Osteocyte (in vitro differentiated cells): Measurements from ENCODE around the gene MAP4K2. TPM values are rescaled to one million over a fixed set of nuclear protein-coding genes. Genes with fewer than 3 reads are reported as not detected.

Source experiments
- DNase-seq: peaks from one replicate; pipeline ENCODE4 v3.0.0; 2021; ENCODE audit warnings: mixed read lengths; ENCODE audit not compliant: unreplicated experiment; ENCODE audit errors: extremely low spot score
- H3K27ac Mint-ChIP-seq: one replicate; pipeline ENCODE4 v1.8.0; 2021; ENCODE audit warnings: mild to moderate bottlenecking, mixed read lengths; ENCODE audit not compliant: unreplicated experiment
- H3K27me3 Mint-ChIP-seq: one replicate; pipeline ENCODE4 v1.8.0; 2021; ENCODE audit warnings: mixed read lengths; ENCODE audit not compliant: unreplicated experiment
- H3K36me3 Mint-ChIP-seq: one replicate; pipeline ENCODE4 v1.8.0; 2021; ENCODE audit warnings: mixed read lengths; ENCODE audit not compliant: unreplicated experiment
- H3K4me1 Mint-ChIP-seq: one replicate; pipeline ENCODE4 v1.8.0; 2021; ENCODE audit warnings: mixed read lengths; ENCODE audit not compliant: unreplicated experiment
- H3K4me3 Mint-ChIP-seq: one replicate; pipeline ENCODE4 v1.8.0; 2021; ENCODE audit warnings: mild to moderate bottlenecking, moderate library complexity, mixed read lengths; ENCODE audit not compliant: unreplicated experiment
- H3K9me3 Mint-ChIP-seq: one replicate; pipeline ENCODE4 v1.8.0; 2021; ENCODE audit warnings: mixed read lengths; ENCODE audit not compliant: unreplicated experiment
- CTCF ChIP-seq: fragments of 200-600 bp; sonication (generic); IDR thresholded peaks from 2 replicates; pipeline ENCODE4 v1.5.0; 2021; ENCODE audit warnings: antibody characterized with exemption, mild to moderate bottlenecking, moderate library complexity
- total RNA-seq: library from RNA; stranded (reverse); gene quantifications from 2 replicates; pipeline ENCODE4 v1.2.1, GENCODE V29; 2021

The MAP4K2 gene
- total RNA-seq, 1 donor from 2014 or later: 16.0 TPM

GRCh38 chr11:64841592-64842365, 38.8 kb upstream of the MAP4K2 start:
- Mint-ChIP-seq H3K4me1 (peaks cover 16% of the 10 kb centered on the region), H3K9me3 (no peaks in the 10 kb centered on the region), H3K36me3 (no peaks in the 10 kb centered on the region), H3K27ac (no peak overlapping the region), H3K27me3 (no peaks in the 10 kb centered on the region), H3K4me3 (no peak overlapping the region)
- no peak for DNase-seq
- no peak for TF ChIP-seq CTCF

GRCh38 chr11:64839887-64840782, 37.1 kb upstream of the MAP4K2 start:
- H3K4me1 Mint-ChIP-seq: peaks cover 13% of the 10 kb centered on the region
- H3K9me3 Mint-ChIP-seq: no peaks in the 10 kb centered on the region
- no peak for DNase-seq
- no peak overlapping the region for H3K4me3 Mint-ChIP-seq
- no peaks in the 10 kb centered on the region for H3K27me3 Mint-ChIP-seq
- no peak for TF ChIP-seq CTCF
- H3K36me3 Mint-ChIP-seq: no peaks in the 10 kb centered on the region
- no peak overlapping the region for H3K27ac Mint-ChIP-seq

- DNase-seq: no peak
- Mint-ChIP-seq H3K9me3 (no peaks in the 10 kb centered on the region), H3K4me1 (peaks cover 12% of the 10 kb centered on the region), H3K27ac (no peak overlapping the region), H3K4me3 (no peak overlapping the region), H3K36me3 (no peaks in the 10 kb centered on the region), H3K27me3 (no peaks in the 10 kb centered on the region)
- TF ChIP-seq CTCF: no peak
These were observed 36.3 kb upstream of the MAP4K2 start for GRCh38 chr11:64839335-64839734.

- Mint-ChIP-seq H3K4me1 (peaks cover 9% of the 10 kb centered on the region), H3K4me3 (no peak overlapping the region), H3K27ac (no peak overlapping the region), H3K36me3 (no peaks in the 10 kb centered on the region), H3K9me3 (no peaks in the 10 kb centered on the region), H3K27me3 (no peaks in the 10 kb centered on the region)
- DNase-seq: no peak
- no peak for TF ChIP-seq CTCF
These were observed 35.8 kb upstream of the MAP4K2 start for GRCh38 chr11:64838600-64839334.
